HG02943 (cell line): ENCODE measurements around the gene RUNDC3A.
"Not testable (repeated sequence)": the region's sequence is repeated elsewhere in the genome, so short reads cannot be mapped to it uniquely, and the experiment has no call there.

ENCODE experiments used
- ATAC-seq: cut with Tn5 transposase; IDR thresholded peaks from one replicate; pipeline ENCODE4 v1.9.1; 2021; ENCODE audit warnings: mild to moderate bottlenecking, low read depth, moderate library complexity; ENCODE audit not compliant: unreplicated experiment

Gene RUNDC3A

DNA sequence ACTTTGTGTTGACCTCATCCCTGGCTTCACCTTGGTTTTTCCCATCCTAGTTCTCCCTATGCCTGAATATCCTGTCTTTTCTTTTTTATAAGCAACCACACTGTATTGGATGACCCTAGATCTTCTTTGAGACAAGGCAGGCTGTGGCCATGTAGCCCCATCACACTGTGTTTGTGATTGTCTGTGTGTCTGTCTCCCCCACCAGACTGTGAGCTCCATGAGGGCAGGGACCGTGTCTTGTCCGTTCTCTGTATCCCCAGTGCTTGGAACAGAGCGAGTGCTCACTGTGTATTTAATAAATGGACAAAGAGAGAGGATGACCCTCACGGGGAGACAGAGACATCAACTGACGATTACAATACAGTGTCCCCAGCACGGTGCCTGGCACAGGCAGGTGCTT lies 9.1 kb downstream of the RUNDC3A start:
- no peak for ATAC-seq

DNA sequence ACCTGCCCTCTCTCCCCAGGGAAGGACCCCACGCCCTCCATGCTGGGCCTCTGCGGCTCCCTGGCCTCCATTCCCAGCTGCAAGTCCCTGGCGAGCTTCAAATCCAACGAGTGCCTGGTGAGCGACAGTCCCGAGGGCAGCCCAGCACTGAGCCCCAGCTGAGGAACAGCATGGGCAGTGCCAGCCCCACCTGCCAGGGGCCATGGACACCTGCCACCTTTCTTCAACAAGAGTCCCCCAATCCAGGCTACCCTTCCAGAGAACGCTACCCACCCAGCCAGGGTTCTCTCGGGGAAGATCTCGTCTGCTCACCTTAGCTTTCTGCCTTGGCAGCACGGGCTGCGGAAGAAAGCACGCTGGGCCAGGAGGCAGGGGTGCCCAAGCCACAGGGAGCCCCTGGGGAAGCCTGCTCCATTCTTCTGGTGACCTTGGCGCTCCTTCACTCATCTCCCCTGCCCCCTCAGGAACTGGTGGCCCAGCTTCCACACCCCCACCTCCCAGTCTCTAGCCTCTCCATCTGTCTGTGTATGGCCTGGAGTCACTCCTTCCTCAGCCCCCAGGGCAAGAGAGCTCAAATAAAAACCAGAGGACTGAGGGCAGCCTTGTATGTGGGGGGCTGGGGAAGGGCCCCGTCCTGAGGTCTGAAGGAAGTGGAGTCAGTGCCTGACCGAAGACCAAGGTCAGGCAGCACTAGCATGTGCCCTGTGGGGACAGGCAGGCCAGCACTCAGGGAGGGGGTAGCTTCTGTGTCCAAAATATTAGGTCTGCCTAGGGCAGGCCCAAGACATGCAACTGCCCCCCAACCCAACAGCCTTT lies 9.9 kb downstream of the RUNDC3A start:
- ATAC-seq: no peak

DNA sequence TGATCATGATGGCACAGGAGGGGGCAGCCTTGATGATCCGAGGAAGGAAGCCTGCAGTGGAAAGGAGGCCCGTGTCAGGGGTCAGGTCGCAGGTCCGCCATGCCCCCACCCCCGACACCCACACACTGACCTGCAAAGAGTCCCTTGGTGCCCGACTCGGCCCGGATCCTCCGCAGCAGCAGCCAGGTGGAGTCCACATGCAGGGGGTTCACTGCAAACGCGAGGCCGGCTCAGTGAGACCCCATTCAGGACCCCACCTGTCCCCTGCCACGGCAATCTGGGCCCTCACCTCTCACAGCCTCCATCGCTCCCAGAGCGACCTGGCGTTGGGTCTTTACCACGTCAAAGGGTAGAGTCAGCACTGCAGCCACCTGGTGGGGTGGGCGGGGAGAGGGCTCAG lies 11.7 kb downstream of the RUNDC3A start:
- no peak for ATAC-seq

DNA sequence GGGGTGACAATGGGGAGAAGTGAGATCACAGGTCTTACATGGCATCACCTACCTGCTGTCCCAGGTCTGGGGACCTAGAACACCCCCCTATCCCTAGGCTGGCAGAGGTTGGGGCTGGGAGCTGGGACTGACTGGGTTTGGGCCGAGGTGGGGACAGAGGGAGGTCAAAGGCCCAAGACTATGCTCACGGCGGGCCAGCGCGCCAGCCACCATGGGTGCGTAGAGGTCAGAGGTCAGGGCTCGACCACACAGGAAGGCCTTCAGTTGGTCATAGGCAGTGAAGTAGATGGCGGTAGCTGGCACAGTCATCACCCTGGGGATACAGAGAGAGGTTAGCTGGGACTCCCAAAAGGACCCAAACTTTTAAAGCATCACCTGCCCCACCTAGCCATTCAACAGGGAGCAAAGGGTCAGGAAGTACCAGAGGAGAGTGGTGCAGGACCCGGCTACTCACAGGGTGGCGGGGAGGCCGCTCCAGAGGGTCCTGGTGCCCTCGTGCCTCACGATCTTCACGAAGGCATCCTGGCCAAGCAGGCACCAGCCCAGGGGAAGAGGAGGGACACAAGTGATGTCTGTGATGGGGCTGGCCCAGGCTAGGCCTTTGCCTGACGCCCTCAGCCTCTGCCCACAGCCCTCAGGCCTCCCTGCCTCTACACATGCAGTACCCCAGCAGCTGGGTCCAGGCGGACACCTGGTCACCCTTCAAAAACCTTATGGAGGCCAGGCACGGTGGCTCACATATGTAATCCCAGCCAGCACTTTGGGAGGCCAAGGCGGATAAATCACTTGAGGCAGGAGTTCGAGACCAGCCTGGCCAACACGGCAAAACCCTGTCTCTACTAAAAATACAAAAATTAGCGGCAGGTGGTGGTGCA lies 13.1 kb downstream of the RUNDC3A start:
- ATAC-seq: no peak

DNA sequence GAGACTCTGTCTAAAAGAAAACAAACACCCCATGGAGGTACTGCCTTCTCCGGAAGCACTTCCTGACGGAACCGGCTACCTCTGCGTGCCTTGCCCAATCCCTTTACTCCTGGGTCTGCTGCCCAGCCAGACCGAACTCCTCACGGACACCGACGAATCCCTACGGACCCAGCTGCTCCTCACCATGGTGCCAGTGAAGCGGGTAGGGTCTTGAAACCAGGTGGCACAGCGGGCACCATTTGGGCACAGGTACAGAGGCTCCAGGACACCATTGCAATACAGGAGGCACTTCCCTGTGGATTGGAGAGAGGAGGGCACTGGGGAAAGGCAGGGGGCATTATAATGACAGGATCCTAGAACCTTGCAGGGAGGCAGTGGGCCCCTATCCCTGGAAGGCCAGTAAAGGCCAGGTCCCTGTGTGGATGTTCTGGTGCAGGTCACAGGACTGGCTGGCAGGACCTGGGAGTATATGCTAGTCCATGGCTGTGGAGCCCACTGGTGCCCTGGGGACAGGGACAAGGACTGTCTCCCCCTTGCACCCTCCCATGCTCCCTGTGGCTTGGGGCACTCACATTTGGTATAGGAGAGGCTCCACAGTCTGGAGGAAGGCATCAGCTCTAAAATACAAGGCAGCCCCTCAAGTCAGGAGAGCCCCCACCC lies 14.0 kb downstream of the RUNDC3A start:
- no peak for ATAC-seq

DNA sequence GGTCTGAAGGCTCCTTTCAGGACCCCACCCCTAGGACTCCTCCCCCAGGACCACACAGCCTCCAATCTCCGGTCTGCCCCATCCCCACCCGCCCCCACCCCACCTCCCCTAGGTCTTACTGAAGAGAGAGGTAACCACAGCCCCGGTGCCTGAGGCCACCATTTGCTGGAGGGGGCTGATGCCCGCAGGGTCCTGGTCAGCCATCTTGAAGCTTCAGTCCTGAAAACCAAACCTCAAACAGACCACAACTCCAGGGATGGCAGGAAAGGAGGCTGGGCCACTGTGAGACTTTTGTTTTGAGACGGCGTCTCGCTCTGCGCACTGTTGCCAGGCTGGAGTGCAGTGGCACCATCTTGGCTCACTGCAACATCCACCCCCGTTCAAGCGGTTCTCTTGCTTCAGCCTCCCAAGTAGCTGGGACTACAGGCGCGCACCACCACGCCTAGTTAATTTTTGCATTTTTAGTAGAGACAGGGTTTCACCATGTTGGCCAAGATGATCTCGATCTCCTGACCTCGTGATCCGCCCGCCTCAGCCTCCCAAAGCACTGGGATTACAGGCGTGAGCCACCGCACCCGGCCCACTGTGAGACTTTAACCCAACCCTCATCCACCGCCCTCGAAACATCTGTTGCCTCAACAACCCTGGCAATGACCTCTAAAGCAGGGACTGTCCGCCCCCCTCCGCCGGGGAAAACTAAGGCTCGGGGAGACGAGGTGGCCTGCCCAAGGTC lies 15.1 kb downstream of the RUNDC3A start:
- no peak for ATAC-seq

DNA sequence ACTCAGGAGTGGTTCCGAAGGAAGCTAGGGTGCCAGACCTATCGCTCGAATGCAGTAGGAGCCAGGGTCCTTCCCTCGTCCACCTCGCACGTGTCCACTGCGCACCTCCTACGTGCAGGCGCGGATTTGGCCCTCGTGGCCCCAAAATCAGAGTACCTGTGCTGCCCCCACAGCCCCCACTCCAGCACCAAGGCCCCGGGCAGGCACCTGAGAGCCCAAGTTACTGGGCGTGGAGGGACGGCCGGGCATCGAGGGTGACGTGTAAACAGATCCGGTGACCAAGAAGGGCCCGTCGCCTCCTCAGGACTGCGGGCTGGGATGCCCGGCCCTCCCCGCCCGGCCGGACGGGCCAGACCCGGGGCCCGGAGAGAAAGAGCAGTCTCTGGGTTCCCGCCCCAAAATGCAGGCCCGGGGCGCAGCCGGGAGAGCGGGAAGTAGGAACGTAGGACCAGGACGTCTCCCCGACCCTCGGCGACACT lies 15.7 kb downstream of the RUNDC3A start:
- no peak for ATAC-seq

DNA sequence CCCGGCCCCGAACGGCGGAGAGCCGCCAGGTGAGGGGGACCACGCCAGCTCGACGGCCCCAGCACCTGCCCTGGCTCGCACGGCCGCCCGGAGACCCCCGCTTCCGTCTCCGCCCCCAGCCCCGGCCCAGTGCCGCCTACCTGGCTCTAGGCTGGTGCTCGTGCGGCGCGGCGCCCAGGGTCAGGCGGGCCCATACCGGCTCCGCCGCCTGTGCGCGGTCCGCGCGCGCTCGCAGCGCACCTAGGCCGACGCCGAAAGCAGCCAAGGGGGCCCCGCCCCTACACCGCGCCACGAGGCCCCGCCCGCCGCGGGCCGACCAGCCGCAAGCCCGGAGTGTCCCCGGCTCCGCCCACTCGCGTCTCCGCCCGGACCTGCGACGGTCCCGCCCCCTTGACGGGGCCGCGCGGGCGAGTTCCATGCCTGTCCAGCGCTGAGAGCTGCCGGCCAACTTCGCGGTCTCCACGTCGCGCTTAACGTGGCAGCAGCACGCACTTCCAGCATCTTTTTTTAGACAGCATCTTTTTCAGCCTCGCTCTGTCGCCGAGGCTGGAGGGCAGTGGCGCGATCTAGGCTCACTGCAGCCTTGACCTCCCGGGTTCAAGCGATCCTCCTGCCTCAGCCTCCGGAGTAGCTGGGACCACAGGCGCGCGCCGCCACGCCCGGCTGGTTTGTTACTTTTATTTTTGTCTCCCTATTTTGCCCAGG lies 16.3 kb downstream of the RUNDC3A start, which contains the start of gene SLC25A39:
SLC25A39 (minus strand) TSS at position 253 of the 705 bp plus-strand sequence. CDS start 1,261 bp downstream, outside the sequence.
- ATAC-seq: peak; percentile 54

DNA sequence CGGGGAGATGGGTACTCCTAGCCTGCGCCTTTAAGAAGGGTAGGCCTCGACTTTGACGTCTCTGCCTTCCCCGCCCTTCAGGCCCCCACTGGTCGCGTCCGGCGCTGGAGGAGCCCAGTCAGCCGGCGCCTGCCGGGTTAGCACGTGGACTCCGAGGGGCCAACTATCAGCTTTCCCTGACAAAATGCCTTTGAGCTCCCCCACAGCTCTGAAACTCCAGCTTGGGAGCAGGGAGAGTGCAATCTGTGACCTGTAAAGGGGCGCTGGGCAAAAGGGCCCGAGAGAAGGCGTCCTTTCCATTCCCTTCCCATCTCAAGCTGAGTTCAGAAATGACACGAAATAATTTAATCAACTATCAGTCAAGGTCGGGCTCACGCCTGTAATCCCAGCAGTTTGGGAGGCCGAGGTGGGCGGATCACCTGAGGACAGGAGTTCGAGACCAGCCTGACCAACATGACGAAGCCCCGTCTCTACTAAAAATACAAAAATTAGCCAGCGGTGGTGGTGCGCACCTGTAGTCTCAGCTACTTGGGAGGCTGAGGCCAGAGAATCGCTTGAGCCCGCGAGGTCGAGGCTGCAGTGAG lies 18.6 kb downstream of the RUNDC3A start:
- peak; percentile 40 for ATAC-seq

DNA sequence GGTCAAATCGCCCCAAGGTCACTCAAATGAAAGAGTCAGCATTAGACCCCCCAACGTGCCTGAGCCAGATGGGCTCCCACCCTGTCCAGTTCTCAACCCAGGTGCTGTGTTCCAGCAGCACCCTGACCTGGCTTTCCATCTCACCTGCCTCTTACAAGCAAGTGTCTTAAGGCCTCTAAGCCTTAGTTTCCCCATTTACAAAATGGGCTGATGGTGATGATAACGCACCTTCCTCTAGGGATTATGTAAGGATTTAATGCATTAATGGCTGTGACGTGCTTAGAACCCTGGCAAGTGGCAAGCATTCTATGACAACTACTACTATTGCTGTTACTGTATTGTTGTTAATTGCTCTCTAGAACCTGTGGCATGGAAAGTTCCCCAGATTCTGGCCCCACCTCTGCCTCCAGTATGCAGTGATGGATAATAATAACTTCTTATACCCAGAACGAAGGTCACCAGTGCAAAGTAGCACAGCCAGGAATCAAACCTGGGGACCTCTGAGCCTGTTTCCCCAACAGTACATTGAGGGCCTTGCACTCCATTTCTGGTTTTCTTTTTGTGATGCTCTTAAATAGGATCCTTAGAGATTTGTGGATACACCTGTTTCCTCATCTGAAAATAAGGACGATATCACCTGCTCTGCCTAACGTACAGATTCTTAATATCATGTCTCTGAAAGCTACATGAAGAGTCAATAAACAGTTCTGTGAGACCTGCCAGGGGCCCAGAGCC lies 19.5 kb downstream of the RUNDC3A start:
- ATAC-seq: no peak

DNA sequence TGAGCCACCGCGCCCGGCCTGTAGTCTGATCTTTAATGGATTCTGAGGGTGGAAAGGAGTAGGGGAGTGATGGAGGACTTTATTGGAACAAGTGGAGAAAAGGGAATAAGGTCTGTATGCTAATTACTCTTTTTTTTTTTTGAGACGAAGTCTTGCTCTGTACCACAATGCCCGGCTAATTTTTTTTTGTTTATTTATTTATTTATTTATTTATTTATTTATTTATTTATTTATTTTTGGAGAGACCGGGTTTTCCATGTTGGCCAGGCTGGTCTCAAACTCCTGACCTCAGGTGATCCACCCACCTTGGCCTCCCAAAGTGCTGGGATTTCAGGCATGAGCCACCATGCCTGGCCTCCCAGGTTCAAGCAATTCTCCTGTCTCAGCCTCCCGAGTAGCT lies 21.1 kb downstream of the RUNDC3A start:
- not testable (repeated sequence) for ATAC-seq

DNA sequence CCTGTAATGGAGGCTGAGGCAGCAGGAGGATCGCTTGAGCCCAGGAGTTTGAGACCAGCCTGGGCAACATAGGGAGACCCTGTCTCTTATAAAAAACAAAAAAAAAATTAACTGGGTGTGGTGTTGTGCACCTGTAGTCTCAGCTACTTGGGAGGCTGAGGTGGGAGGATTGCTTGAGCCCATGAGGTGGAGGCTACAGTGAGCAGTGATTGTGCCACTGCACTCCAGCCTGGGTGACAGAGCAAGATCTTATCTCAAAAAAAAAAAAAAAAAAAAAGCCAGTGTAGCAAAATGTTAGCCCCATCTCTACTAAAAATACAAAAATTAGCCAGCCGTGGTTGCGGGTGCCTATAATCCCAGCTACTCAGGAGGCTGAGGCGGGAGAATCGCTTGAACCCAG lies 21.9 kb downstream of the RUNDC3A start:
- ATAC-seq: not testable (repeated sequence)

DNA sequence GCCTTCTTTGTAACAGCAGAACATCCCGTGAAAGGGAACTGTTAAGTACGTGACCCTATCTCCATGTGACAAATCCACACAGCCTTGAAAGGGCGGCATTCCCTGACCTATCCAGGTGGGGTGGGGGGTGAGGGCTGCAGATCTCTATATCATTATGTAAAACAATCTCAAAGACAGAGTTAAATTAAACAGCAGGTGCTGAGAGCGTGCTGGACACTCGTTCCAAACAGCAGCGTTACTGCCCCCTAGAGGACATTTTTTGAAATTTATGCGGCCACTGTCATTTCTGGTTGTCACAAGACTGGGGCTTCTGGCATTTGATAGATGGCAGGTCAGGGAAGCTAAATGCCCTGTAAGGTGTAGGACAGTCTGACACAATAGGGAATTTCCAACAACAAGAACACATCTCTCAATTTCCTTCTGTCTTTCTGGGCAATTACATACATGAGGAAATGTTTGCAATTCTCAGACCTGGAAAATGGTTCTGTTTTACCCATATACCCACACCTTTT lies 22.9 kb downstream of the RUNDC3A start:
- no peak for ATAC-seq

DNA sequence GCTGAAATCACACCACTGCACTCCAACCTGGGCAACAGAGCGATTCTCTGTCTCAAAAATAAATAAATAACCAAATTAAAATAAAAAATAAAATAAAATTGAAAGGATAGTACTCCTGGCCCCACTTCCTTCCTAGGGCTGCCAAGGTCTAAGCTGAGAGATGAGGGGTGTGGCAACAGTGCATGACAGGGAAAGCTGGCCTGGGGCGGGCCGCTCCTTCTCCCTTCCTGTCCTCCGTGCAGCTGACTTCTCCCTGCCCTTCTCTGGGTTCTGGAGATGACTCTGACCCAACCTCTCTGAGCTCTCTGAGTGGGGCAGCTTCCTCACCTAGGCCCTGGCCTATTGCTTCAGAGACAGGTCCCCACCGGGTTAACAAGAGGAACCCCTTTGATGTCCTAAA lies 25.0 kb downstream of the RUNDC3A start:
- ATAC-seq: no peak

DNA sequence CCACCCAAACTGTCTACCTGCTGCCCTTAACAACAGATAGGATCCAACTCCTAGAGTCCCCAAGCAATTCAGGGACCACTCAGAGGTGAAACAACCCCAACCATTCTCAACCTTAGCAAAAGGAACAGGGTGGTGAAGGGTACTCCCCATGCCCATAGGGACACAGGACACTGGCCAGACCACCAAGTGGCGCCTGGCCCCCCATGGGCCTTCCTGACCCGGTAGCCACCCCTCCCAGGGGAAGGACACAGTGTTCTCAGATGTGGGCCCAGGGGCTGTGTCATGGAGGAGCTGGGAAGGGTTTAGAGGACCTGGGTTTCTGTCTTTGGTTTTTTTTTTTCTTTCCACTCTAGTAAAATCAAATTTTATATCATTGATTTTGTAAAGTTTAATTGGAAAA lies 25.9 kb downstream of the RUNDC3A start:
- ATAC-seq: no peak

DNA sequence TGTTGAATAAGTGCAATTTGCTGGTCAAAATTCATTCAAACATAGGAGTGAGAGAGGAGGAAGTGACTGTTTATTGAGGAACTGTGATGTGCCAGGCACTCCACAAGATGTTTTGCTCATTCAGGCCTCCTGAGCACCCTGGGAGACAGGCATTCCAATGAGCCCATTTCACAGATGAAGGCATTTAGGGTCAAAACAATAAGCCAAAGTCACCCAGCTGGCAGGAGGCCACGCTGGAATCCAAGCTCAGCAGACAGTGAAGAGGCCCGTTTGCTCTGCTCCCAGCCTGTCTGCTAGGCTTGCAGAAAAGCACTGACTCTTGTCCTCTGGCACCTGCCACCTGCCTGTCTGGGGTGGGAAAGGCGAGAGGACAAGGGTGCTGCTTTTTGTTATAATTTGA lies 26.3 kb downstream of the RUNDC3A start:
- ATAC-seq: no peak

DNA sequence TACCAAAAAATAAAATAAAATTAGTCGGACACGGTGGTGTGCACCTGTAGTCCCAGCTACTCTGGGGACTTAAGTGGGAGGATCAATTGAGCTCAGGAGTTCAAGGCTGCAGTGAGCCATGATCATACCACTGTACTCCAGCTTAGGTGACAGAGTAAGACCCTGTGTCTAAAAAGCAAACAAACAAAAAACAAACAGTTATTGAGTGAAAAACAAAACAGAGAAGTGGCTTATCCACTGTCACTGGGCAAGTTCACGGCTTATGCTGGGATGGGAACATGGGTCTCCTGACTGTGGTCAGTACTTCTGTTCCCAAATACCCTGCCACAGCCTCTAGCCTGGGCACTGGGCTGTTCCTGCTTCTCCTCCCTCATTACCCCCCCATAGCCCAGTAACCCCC lies 27.2 kb downstream of the RUNDC3A start:
- ATAC-seq: no peak

DNA sequence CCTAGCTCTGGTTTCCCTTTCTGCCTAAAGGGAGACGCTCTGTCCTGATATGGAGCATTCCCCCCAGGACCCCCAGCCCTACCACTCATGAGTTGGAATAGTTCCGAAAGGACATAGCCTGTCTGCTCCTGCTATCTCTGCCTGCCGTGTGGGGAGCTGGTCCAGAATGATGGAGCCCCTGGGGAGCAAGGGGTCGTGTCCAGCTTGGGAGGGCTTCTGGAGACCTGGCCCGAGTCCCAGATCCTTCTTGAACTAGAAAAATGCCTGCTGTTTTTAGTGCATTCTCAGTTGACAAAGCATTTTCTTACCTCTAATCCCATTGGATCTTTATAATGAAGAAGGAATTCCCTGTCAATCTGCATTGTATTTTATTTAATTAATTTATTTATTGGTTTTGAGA lies 27.6 kb downstream of the RUNDC3A start:
- ATAC-seq: no peak
